Endothelial cell of umbilical vein (primary cell): ENCODE measurements around the gene TOR1B. TPM values are rescaled to one million over a fixed set of nuclear protein-coding genes. Genes with fewer than 3 reads are reported as not detected.

Source experiments
- BruUV-seq: library from RNA; stranded (reverse); fragments of 400-500 nt; replicated peaks from 2 replicates; lab custom pipeline; 2021; lab: Mats Ljungman, UMichigan
- CTCF ChIA-PET: fragments of 300-600, 350-600 bp; sonication (Branson Sonifier 250); formaldehyde crosslinking; loops from one replicate; lab custom pipeline; 2021; ENCODE audit warnings: antibody characterized with exemption, inconsistent platforms; lab: Charles Lee
- POLR2A ChIA-PET: fragments of 300-600, 350-600 bp; sonication (Branson Sonifier 250); formaldehyde crosslinking; loops from one replicate; lab custom pipeline; 2021; ENCODE audit warnings: antibody characterized with exemption, inconsistent platforms; lab: Charles Lee
- DNase-seq: peaks from one replicate; pipeline ENCODE4 v3.0.0-alpha.2; 2011; ENCODE audit warnings: low read depth, low spot score
- FAIRE-seq: peaks from 2 replicates; lab custom pipeline; 2011; peaks lifted over from hg19 to GRCh38; lab: Jason Lieb, UNC
- H2AFZ ChIP-seq: 2 replicates; pipeline ENCODE4 v1.6.0; 2012; ENCODE audit warnings: low read depth, low read length, control low read depth, inconsistent platforms
- H3K27ac ChIP-seq: 2 replicates; pipeline ENCODE4 v1.5.1; 2011; ENCODE audit warnings: low read depth, mild to moderate bottlenecking, control low read depth, low read length, moderate library complexity; ENCODE audit not compliant: insufficient read depth
- H3K27me3 ChIP-seq, 2 experiments: 2 replicates each; pipeline versions ENCODE4 v1.6.0 to v1.6.1; 2011; ENCODE audit warnings: low read length in 2 of 2, mixed read lengths in 1 of 2; ENCODE audit not compliant: control insufficient read depth in 2 of 2, insufficient read depth in 2 of 2
- H3K36me3 ChIP-seq, 2 experiments: 2 replicates in 1 of 2; 3 replicates in 1 of 2; pipeline ENCODE4 v1.5.1; 2011; ENCODE audit warnings: low read length in 2 of 2, mild to moderate bottlenecking in 1 of 2, moderate library complexity in 1 of 2; ENCODE audit not compliant: control insufficient read depth in 2 of 2, insufficient read depth in 2 of 2; ENCODE audit errors: extremely low read depth in 1 of 2
- H3K4me1 ChIP-seq: 3 replicates; pipeline ENCODE4 v1.5.1; 2011; ENCODE audit warnings: mild to moderate bottlenecking, low read length; ENCODE audit not compliant: control insufficient read depth, insufficient read depth; ENCODE audit errors: extremely low read depth
- H3K4me2 ChIP-seq: 2 replicates; pipeline ENCODE4 v1.6.1; 2011; ENCODE audit warnings: low read length, control low read depth, mixed read lengths; ENCODE audit not compliant: insufficient read depth
- H3K4me3 ChIP-seq, 3 experiments: fragments of 200-600 bp in 1 of 3; sonication (generic), shearing (Covaris generic) in 1 of 3; replicated peaks in 1 of 3; 2 replicates each; pipeline ENCODE4 v1.5.1; 2011 to 2016; ENCODE audit warnings: control low read depth in 3 of 3, low read length in 3 of 3, mild to moderate bottlenecking in 2 of 3, inconsistent platforms in 1 of 3, low read depth in 1 of 3, moderate library complexity in 1 of 3; ENCODE audit not compliant: insufficient read depth in 1 of 3
- H3K79me2 ChIP-seq: 2 replicates; pipeline ENCODE4 v1.6.0; 2012; ENCODE audit warnings: low read length, inconsistent platforms; ENCODE audit not compliant: control insufficient read depth, insufficient read depth
- H3K9ac ChIP-seq: replicated peaks from 2 replicates; pipeline ENCODE3; 2011; ENCODE audit warnings: low read length, control low read depth; ENCODE audit not compliant: insufficient read depth; ENCODE audit errors: extremely low read depth
- H3K9me1 ChIP-seq: replicated peaks from 3 replicates; pipeline ENCODE4 v1.6.0; 2011; ENCODE audit warnings: mild to moderate bottlenecking, low read length; ENCODE audit not compliant: control insufficient read depth, insufficient read depth; ENCODE audit errors: extremely low read depth
- H3K9me3 ChIP-seq: replicated peaks from 2 replicates; pipeline ENCODE4 v1.5.1; 2012; ENCODE audit warnings: low read length, inconsistent platforms; ENCODE audit not compliant: control insufficient read depth, insufficient read depth
- H4K20me1 ChIP-seq: replicated peaks from 2 replicates; pipeline ENCODE3; 2011; ENCODE audit warnings: mild to moderate bottlenecking, low read length; ENCODE audit not compliant: control insufficient read depth, insufficient read depth; ENCODE audit errors: extremely low read depth
- EZH2 ChIP-seq: IDR thresholded peaks from 2 replicates; pipeline ENCODE4 v1.6.1; 2012; ENCODE audit warnings: borderline replicate concordance, low read depth, mild to moderate bottlenecking, moderate library complexity, low read length, inconsistent platforms; ENCODE audit not compliant: severe bottlenecking
- FOS ChIP-seq: IDR thresholded peaks from 2 replicates; pipeline ENCODE4 v1.6.1; 2011; ENCODE audit warnings: mild to moderate bottlenecking, low read length, moderate library complexity, borderline replicate concordance; ENCODE audit not compliant: insufficient read depth
- GATA2 ChIP-seq: IDR thresholded peaks from 2 replicates; pipeline ENCODE4 v1.7.0; 2011; ENCODE audit warnings: low read depth, mild to moderate bottlenecking, moderate library complexity, mixed read lengths, low read length; ENCODE audit not compliant: insufficient read length, insufficient read depth
- JUN ChIP-seq: IDR thresholded peaks from 2 replicates; pipeline ENCODE4 v1.6.1; 2011; ENCODE audit warnings: borderline replicate concordance, low read depth; ENCODE audit not compliant: insufficient read length, insufficient read depth
- MYC ChIP-seq: IDR thresholded peaks from one replicate; pipeline ENCODE4 v1.6.1; 2011; ENCODE audit warnings: mild to moderate bottlenecking, low read depth, low read length
- POLR2A ChIP-seq: IDR thresholded peaks from 2 replicates; pipeline ENCODE4 v1.6.1; 2012; ENCODE audit warnings: low read depth, mild to moderate bottlenecking, control low read depth, low read length
- POLR2AphosphoS5 ChIP-seq: IDR thresholded peaks from 2 replicates; pipeline ENCODE4 v1.6.1; 2012; ENCODE audit warnings: low read depth, mild to moderate bottlenecking, control low read depth, low read length, moderate library complexity; ENCODE audit not compliant: insufficient read depth
- dilution Hi-C: fragments of 300-500 bp; cut with MboI; formaldehyde crosslinking; loops from one replicate; pipeline ENCODE4 v1.15.0; 2019; ENCODE audit warnings: low sequenced_read_pairs; ENCODE audit not compliant: extremely low pct_ligation_motif_present
- intact Hi-C: fragments of 100-400 bp; cut with micrococcal nuclease; formaldehyde crosslinking; loops from one replicate; pipeline ENCODE4 v1.10.0; 2022
- polyA plus RNA-seq, 4 experiments: library from polyadenylated mRNA; depleted of rRNA in 3 of 4; stranded (reverse) in 3 of 4; unstranded in 1 of 4; fragments of >200 nt; gene quantifications; 2 replicates each; pipeline versions ENCODE4 v1.2.1 to v1.2.3, GENCODE V29; 2011 to 2012; ENCODE audit warnings: missing spikeins in 1 of 4
- total RNA-seq: library from RNA; stranded (reverse); gene quantifications from 2 replicates; pipeline ENCODE4 v1.2.3, GENCODE V29; 2021
- TF ChIP-seq, protein P1 (sequence below), 2 donors: IDR thresholded peaks; 1 replicate in 1 of 2; 2 replicates in 1 of 2; pipeline ENCODE4 v1.5.1; 2011; ENCODE audit warnings: low read length in 2 of 2, mild to moderate bottlenecking in 2 of 2, moderate library complexity in 2 of 2, control low read depth in 1 of 2, inconsistent platforms in 1 of 2, low read depth in 1 of 2; ENCODE audit not compliant: insufficient read depth in 1 of 2; ENCODE audit errors: extremely low read depth in 1 of 2
- TF ChIP-seq, protein P2 (sequence below): IDR thresholded peaks from 2 replicates; pipeline ENCODE4 v1.6.1; 2011; ENCODE audit not compliant: insufficient read depth, insufficient read length

The TOR1B gene
- total and polyA plus RNA-seq, 2 donors (not counting 3 experiments of a cell fraction or from before 2014, with no cell fraction given): 27.0 to 29.5 TPM

DNA sequence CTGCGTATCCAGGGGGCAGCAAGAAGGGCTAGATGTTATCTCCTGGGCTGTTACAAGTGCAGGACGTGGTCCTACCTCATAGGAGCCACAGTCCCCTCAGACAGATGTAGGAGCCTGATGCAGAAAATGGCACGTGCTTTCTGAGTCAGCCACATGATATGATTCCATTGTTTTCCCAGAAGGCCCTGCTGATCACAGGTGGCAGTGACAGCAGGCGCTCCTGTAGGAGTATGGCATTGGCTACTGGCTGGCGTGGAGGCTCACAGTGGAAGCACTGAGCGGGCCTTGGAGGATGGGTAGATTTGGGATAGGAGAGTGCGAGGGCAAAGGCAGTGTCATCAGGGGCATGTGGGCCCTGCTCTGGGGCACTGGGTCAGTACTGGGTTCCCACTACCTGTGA, 54.2 kb downstream of the TOR1B start:
- Histone ChIP-seq H3K9me1 (no peaks in the 10 kb centered on the region), H3K27me3 (no peaks in the 10 kb centered on the region), H3K9ac (no peak overlapping the region), H4K20me1 (no peaks in the 10 kb centered on the region), H3K27ac (no peak overlapping the region), H3K4me3 (no peak overlapping the region), H2AFZ (no peak overlapping the region), H3K4me2 (no peak overlapping the region), H3K79me2 (no peaks in the 10 kb centered on the region), H3K9me3 (no peaks in the 10 kb centered on the region), H3K36me3 (peaks cover 5 to 38% of the 10 kb centered on the region in 2 experiments), H3K4me1 (no peaks in the 10 kb centered on the region)
- dilution Hi-C loops: no loop called here
- TF ChIP-seq JUN (no peak), POLR2AphosphoS5 (no peak), POLR2A (no peak), MYC (no peak), FOS (no peak), GATA2 (no peak), EZH2 (no peak)
- TF ChIP-seq, protein P1, sequence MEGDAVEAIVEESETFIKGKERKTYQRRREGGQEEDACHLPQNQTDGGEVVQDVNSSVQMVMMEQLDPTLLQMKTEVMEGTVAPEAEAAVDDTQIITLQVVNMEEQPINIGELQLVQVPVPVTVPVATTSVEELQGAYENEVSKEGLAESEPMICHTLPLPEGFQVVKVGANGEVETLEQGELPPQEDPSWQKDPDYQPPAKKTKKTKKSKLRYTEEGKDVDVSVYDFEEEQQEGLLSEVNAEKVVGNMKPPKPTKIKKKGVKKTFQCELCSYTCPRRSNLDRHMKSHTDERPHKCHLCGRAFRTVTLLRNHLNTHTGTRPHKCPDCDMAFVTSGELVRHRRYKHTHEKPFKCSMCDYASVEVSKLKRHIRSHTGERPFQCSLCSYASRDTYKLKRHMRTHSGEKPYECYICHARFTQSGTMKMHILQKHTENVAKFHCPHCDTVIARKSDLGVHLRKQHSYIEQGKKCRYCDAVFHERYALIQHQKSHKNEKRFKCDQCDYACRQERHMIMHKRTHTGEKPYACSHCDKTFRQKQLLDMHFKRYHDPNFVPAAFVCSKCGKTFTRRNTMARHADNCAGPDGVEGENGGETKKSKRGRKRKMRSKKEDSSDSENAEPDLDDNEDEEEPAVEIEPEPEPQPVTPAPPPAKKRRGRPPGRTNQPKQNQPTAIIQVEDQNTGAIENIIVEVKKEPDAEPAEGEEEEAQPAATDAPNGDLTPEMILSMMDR (IDR thresholded peaks at IDR 0.05; ENCODE audit: extremely low read depth in 1 of 2, insufficient read depth in 1 of 2, low read depth in 1 of 2, low read length in 2 of 2): no peak
- TF ChIP-seq, protein P2, sequence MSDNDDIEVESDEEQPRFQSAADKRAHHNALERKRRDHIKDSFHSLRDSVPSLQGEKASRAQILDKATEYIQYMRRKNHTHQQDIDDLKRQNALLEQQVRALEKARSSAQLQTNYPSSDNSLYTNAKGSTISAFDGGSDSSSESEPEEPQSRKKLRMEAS: no peak
- FAIRE-seq (no peak), DNase-seq (no peak)
- BruUV-seq: no TSS peak
- intact Hi-C loops: no loop called here
- ChIA-PET POLR2A (no interaction called here), CTCF (no interaction called here)
